WTC11 (cell line): ENCODE measurements around the gene RRAS. TPM values are rescaled to one million over a fixed set of nuclear protein-coding genes. Genes with fewer than 3 reads are reported as not detected.

Experiments
- ATAC-seq: fragments of 200-7000 bp; cut with Tn5 transposase; 2 replicates; pipeline ENCODE4 v1.10.0; 2021; ENCODE audit warnings: mild to moderate bottlenecking, moderate library complexity
- CTCF ChIA-PET: fragments of 300-600 bp; sonication (Branson Sonifier 250); formaldehyde crosslinking; loops from one replicate; lab custom pipeline; 2021; ENCODE audit warnings: antibody characterized with exemption; lab: Charles Lee
- POLR2A ChIA-PET: fragments of 350-600 bp; sonication (Branson Sonifier 250); formaldehyde crosslinking; loops from one replicate; lab custom pipeline; 2021; ENCODE audit warnings: antibody characterized with exemption; lab: Charles Lee
- DNase-seq: peaks from one replicate; pipeline ENCODE4 v3.0.0; 2021; ENCODE audit warnings: low spot score
- H3K27ac Mint-ChIP-seq: 2 replicates; pipeline ENCODE4 v1.8.0; 2021; ENCODE audit warnings: mixed read lengths
- H3K27me3 Mint-ChIP-seq: 2 replicates; pipeline ENCODE4 v1.8.0; 2021; ENCODE audit warnings: low read depth, mild to moderate bottlenecking, moderate library complexity, mixed read lengths
- H3K36me3 Mint-ChIP-seq: 2 replicates; pipeline ENCODE4 v1.8.0; 2021; ENCODE audit warnings: mixed read lengths
- H3K4me1 Mint-ChIP-seq: 2 replicates; pipeline ENCODE4 v1.8.0; 2022; ENCODE audit warnings: mixed read lengths
- H3K4me3 Mint-ChIP-seq: 2 replicates; pipeline ENCODE4 v1.8.0; 2021; ENCODE audit warnings: mild to moderate bottlenecking, moderate library complexity, mixed read lengths
- H3K9me3 Mint-ChIP-seq: 2 replicates; pipeline ENCODE4 v1.8.0; 2021; ENCODE audit warnings: mixed read lengths
- ATF3 ChIP-seq: sonication (generic); formaldehyde crosslinking; conservative IDR thresholded peaks from 2 replicates; pipeline ENCODE4 v1.8.1; 2022; ENCODE audit warnings: mild to moderate bottlenecking, missing genetic modification reagents
- CDX4 ChIP-seq: fragments of 250-450 bp; sonication (Bioruptor Pico); IDR thresholded peaks from 2 replicates; pipeline ENCODE4 v1.9.0; 2021; ENCODE audit warnings: moderate library complexity, mild to moderate bottlenecking, inconsistent platforms, borderline replicate concordance
- CREB1 ChIP-seq: sonication (generic); formaldehyde crosslinking; IDR thresholded peaks from 2 replicates; pipeline ENCODE4 v1.8.0; 2023; ENCODE audit warnings: mild to moderate bottlenecking, missing genetic modification reagents
- CREM ChIP-seq: sonication (generic); formaldehyde crosslinking; IDR thresholded peaks from 2 replicates; pipeline ENCODE4 v1.8.1; 2022; ENCODE audit warnings: mild to moderate bottlenecking, missing genetic modification reagents, moderate library complexity
- E2F1 ChIP-seq: sonication (generic); formaldehyde crosslinking; IDR thresholded peaks from 2 replicates; pipeline ENCODE4 v1.8.0; 2022; ENCODE audit warnings: mild to moderate bottlenecking, missing genetic modification reagents
- E2F4 ChIP-seq: sonication (generic); formaldehyde crosslinking; IDR thresholded peaks from 2 replicates; pipeline ENCODE4 v1.8.1; 2022; ENCODE audit warnings: low read depth, mild to moderate bottlenecking, moderate library complexity, missing genetic modification reagents, borderline replicate concordance
- ESRRA ChIP-seq: sonication (generic); formaldehyde crosslinking; IDR thresholded peaks from 2 replicates; pipeline ENCODE4 v1.8.1; 2022; ENCODE audit warnings: mild to moderate bottlenecking, missing genetic modification reagents, borderline replicate concordance
- ETV6 ChIP-seq: sonication (generic); formaldehyde crosslinking; IDR thresholded peaks from 2 replicates; pipeline ENCODE4 v1.8.1; 2022; ENCODE audit warnings: mild to moderate bottlenecking, missing genetic modification reagents
- FOXP1 ChIP-seq: sonication (generic); formaldehyde crosslinking; IDR thresholded peaks from 2 replicates; pipeline ENCODE4 v1.8.0; 2022; ENCODE audit warnings: missing genetic modification reagents, mild to moderate bottlenecking, moderate library complexity, borderline replicate concordance
- FOXP4 ChIP-seq: sonication (generic); formaldehyde crosslinking; IDR thresholded peaks from 2 replicates; pipeline ENCODE4 v1.8.0; 2022; ENCODE audit warnings: mild to moderate bottlenecking, missing genetic modification reagents
- GABPB1 ChIP-seq: sonication (generic); formaldehyde crosslinking; IDR thresholded peaks from 2 replicates; pipeline ENCODE4 v1.8.1; 2023; ENCODE audit warnings: mild to moderate bottlenecking, missing genetic modification reagents
- GTF2I ChIP-seq: fragments of 250-450 bp; sonication (Bioruptor Pico); conservative IDR thresholded peaks from 2 replicates; pipeline ENCODE4 v1.4.0; 2021; ENCODE audit warnings: mild to moderate bottlenecking
- HMGA2 ChIP-seq: fragments of 250-450 bp; sonication (Bioruptor Pico); IDR thresholded peaks from 2 replicates; pipeline ENCODE4 v1.4.0; 2021; ENCODE audit warnings: mild to moderate bottlenecking, moderate library complexity
- JUN ChIP-seq: sonication (generic); formaldehyde crosslinking; IDR thresholded peaks from 2 replicates; pipeline ENCODE4 v1.8.0; 2023; ENCODE audit warnings: mild to moderate bottlenecking, missing genetic modification reagents
- MLX ChIP-seq: sonication (generic); formaldehyde crosslinking; IDR thresholded peaks from 2 replicates; pipeline ENCODE4 v1.8.1; 2023; ENCODE audit warnings: mild to moderate bottlenecking, missing genetic modification reagents, moderate library complexity
- SMAD4 ChIP-seq: sonication (generic); formaldehyde crosslinking; IDR thresholded peaks from 2 replicates; pipeline ENCODE4 v1.8.0; 2022; ENCODE audit warnings: mild to moderate bottlenecking, missing genetic modification reagents
- TCF7 ChIP-seq: sonication (generic); formaldehyde crosslinking; IDR thresholded peaks from 2 replicates; pipeline ENCODE4 v1.8.0; 2022; ENCODE audit warnings: mild to moderate bottlenecking, low read depth, missing genetic modification reagents, moderate library complexity
- TEAD4 ChIP-seq: sonication (generic); formaldehyde crosslinking; IDR thresholded peaks from 2 replicates; pipeline ENCODE4 v1.8.0; 2022; ENCODE audit warnings: mild to moderate bottlenecking, missing genetic modification reagents
- ZNF121 ChIP-seq: sonication (generic); formaldehyde crosslinking; IDR thresholded peaks from 2 replicates; pipeline ENCODE4 v1.8.0; 2023; ENCODE audit warnings: missing genetic modification reagents
- ZNF512 ChIP-seq: sonication (generic); formaldehyde crosslinking; IDR thresholded peaks from 2 replicates; pipeline ENCODE4 v1.8.1; 2022; ENCODE audit warnings: missing genetic modification reagents, borderline replicate concordance
- ZNF671 ChIP-seq: fragments of 250-450 bp; sonication (Bioruptor Pico); IDR thresholded peaks from 2 replicates; pipeline ENCODE4 v1.8.0; 2021; ENCODE audit warnings: mild to moderate bottlenecking
- total RNA-seq: library from RNA; stranded (reverse); gene quantifications from 3 replicates; pipeline ENCODE4 v1.2.3, GENCODE V29; 2021

The RRAS gene
- total RNA-seq, 1 experiment from 2014 or later, result 11.4 TPM

- TF ChIP-seq E2F4 (CRISPR knock-in tag), result no peak
- TF ChIP-seq, all 79 proteins: peak for 0
Measured at GRCh38 chr19:49658139-49658517, 18.2 kb upstream of the RRAS start (continued).

GRCh38 chr19:49657493-49658138, 17.7 kb upstream of the RRAS start:
- H3K27ac Mint-ChIP-seq, result peak overlapping the region; percentile 15; the same call in 1 of the 2 replicates
- H3K4me3 Mint-ChIP-seq, result no peak overlapping the region
- H3K4me1 Mint-ChIP-seq, result peaks cover 10% of the 10 kb centered on the region
- DNase-seq, result no peak
- ChIA-PET CTCF (interaction anchor here (0.6 to 1.3 kb wide), 3 partner anchors 20 to 41 kb away, joined by 3 to 4 read pairs (median 3); partner anchors contain the start of gene PRMT1), POLR2A (interaction anchor here (0.9 kb wide), 1 partner anchor 16 kb away, joined by 3 read pairs; the partner anchor contains the start of gene SCAF1)
- H3K27me3 Mint-ChIP-seq, result no peaks in the 10 kb centered on the region
- H3K36me3 Mint-ChIP-seq, result peaks cover 70% of the 10 kb centered on the region
- TF ChIP-seq TCF7 (CRISPR knock-in tag), result no peak
- TF ChIP-seq CDX4 (CRISPR knock-in tag), result no peak
- no peak for TF ChIP-seq E2F1
- TF ChIP-seq FOXP4 (CRISPR knock-in tag), result no peak
- TF ChIP-seq CREM, result no peak
- TF ChIP-seq TEAD4 (CRISPR knock-in tag), result no peak
- no peak for TF ChIP-seq CREB1 (CRISPR knock-in tag)
- no peak for TF ChIP-seq MLX (CRISPR knock-in tag)
- TF ChIP-seq ZNF512 (CRISPR knock-in tag), result no peak
- TF ChIP-seq ESRRA (CRISPR knock-in tag), result no peak
- TF ChIP-seq JUN (CRISPR knock-in tag), result no peak
- TF ChIP-seq GABPB1 (CRISPR knock-in tag), result no peak
- no peak for TF ChIP-seq ZNF121 (CRISPR knock-in tag)
- no peak for TF ChIP-seq FOXP1 (CRISPR knock-in tag)
- no peak for TF ChIP-seq ZNF671
- no peak for TF ChIP-seq HMGA2 (CRISPR knock-in tag)
- no peak for TF ChIP-seq SMAD4 (CRISPR knock-in tag)
- no peak for TF ChIP-seq GTF2I (CRISPR knock-in tag)
- no peak for TF ChIP-seq ATF3 (CRISPR knock-in tag)
- no peak for TF ChIP-seq ETV6 (CRISPR knock-in tag)
- ATAC-seq, result no peak
- H3K9me3 Mint-ChIP-seq, result peaks cover 7% of the 10 kb centered on the region
